GM20000 (cell line): ENCODE data around the gene RABGAP1L.
"Not testable (repeated sequence)": the region's sequence is repeated elsewhere in the genome, so short reads cannot be mapped to it uniquely, and the experiment has no call there.

Experiments
- DNase-seq: peaks from one replicate; pipeline ENCODE4 v3.0.0; 2012; ENCODE audit warnings: low spot score
- CTCF ChIP-seq: IDR thresholded peaks from 2 replicates; pipeline ENCODE4 v1.5.1; 2012; ENCODE audit warnings: mild to moderate bottlenecking, control low read depth; ENCODE audit errors: extremely low read depth, missing control alignments

Gene RABGAP1L

GRCh38 chr1:174167265-174167803, 8.0 kb downstream of the RABGAP1L start:
- DNase-seq = no peak
- TF ChIP-seq CTCF = no peak

GRCh38 chr1:174169342-174169741, 10.0 kb downstream of the RABGAP1L start:
- no peak for DNase-seq
- TF ChIP-seq CTCF = no peak

GRCh38 chr1:174171073-174171472, 11.8 kb downstream of the RABGAP1L start:
- no peak for DNase-seq
- no peak for TF ChIP-seq CTCF

GRCh38 chr1:174174461-174175329, 15.4 kb downstream of the RABGAP1L start:
- DNase-seq = no peak
- TF ChIP-seq CTCF = no peak

- DNase-seq = not testable (repeated sequence)
Observed at GRCh38 chr1:174178459-174178858, 19.1 kb downstream of the RABGAP1L start.

- no peak for TF ChIP-seq CTCF
- DNase-seq = no peak
Observed at GRCh38 chr1:174189428-174190062, 30.2 kb downstream of the RABGAP1L start.

GRCh38 chr1:174190691-174191199, 31.4 kb downstream of the RABGAP1L start:
- DNase-seq = no peak
- TF ChIP-seq CTCF = no peak
